Measurements from ENCODE around the gene ZNF606.

Gene ZNF606

GRCh38 chr19:57927587-57927986, 75.0 kb downstream of the ZNF606 start:
- no peak for DNase-seq (ENCODE audit: low read depth)

Measured in T follicular helper cell (primary cell).